GM12873 (cell line): ENCODE data around the gene ANKRD9.

ENCODE experiments used
- CTCF ChIP-seq: IDR thresholded peaks from 2 replicates; pipeline ENCODE4 v1.5.1; 2012; ENCODE audit warnings: low read depth, mild to moderate bottlenecking, moderate library complexity, low read length, control low read depth; ENCODE audit not compliant: insufficient read depth; ENCODE audit errors: missing control alignments

The ANKRD9 gene

DNA sequence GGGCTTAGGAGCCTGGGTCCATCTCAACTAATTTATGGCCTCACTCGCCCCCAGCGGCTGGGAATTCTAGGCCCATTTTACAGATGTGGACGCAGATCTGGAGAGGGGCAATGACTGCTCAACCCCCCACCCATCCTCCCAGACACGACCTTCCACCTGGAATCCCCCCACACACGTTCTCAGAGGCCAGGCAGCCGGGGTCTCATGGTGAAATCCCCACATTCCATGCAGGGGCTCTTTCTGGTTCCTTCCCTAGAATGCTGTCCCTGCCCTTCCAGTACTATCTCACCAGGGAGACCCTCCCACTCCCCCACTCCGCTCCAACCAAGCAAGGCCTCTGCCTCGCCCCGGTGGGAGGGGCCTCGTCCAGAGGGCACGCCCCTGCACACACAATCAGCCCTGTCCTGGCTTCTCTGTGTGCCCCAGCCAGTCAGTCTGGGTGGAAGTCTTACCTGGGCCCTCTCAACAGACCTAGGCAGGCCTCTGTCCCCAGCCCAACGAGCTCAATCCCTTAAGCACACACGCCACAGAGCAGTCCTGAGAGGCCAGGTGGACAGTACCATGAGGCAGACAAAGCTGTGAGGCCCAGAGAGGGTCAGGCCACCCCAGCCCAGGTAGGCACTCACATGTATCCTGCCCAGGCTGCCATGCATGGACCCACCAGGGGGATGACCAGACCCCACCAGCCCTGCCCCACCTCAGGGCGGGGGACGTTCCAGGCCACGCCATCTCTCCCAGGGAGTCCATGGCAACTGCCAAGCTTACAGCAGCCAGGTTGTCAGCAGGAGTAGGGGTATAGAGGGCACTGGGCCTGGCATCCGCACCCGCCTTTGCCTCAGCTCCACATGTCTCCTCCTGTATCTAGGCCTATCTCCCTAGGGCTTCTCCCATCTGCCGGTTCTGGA, 1.3 kb upstream of the ANKRD9 start:
- no peak for TF ChIP-seq CTCF

DNA sequence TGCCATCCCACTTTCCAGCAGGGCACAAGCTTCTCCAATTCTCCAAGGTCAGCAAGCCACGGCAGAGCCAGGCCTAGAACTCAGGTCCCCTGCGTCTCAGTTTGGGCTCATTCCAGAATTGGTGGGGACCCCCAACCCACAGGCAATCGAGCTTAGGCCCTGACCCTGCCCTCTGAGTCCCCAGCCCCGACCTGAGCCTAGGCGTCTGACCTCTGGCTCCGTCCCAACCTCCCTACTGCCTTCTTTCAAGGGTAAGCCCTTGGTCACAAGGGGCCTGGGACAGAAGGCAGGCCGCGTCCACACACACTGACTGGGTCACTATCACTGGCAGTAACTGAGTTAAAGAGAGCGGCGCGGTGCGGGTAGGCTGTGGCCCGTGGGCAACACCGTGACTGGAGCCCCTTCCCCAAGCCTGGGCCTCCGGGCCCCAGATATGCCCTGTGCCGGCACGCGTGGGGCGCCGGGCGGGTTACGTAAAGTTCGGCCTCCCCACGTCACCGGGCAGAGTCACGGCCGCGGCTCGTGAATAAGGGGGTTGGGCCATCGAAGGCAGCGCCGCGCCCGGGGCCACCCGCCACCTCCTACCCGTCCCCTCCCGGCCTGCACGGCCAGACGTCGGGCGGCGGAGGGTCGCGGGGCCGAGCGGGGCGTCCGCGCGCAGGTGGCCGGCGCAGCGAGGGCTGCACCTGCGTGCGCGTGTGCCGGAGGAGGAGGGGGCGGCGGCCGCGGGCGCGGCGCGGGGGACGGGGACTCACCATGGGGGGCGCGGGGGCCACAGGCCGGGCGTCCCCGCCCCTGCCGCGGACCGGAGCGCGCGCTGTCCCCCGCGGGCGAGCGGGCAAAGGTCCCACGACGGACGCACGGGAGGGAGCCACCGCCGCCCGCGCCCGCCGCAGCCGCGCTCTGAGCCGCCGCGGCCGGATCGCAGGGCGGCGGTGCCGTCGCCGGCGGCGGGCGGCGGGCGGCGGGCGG, 516 bp downstream of the ANKRD9 start:
- TF ChIP-seq CTCF = no peak

- no peak for TF ChIP-seq CTCF
Observed at GRCh38 chr14:102508410-102508773, 1.2 kb downstream of the ANKRD9 start.

GRCh38 chr14:102507857-102508312, 1.7 kb downstream of the ANKRD9 start:
- no peak for TF ChIP-seq CTCF

DNA sequence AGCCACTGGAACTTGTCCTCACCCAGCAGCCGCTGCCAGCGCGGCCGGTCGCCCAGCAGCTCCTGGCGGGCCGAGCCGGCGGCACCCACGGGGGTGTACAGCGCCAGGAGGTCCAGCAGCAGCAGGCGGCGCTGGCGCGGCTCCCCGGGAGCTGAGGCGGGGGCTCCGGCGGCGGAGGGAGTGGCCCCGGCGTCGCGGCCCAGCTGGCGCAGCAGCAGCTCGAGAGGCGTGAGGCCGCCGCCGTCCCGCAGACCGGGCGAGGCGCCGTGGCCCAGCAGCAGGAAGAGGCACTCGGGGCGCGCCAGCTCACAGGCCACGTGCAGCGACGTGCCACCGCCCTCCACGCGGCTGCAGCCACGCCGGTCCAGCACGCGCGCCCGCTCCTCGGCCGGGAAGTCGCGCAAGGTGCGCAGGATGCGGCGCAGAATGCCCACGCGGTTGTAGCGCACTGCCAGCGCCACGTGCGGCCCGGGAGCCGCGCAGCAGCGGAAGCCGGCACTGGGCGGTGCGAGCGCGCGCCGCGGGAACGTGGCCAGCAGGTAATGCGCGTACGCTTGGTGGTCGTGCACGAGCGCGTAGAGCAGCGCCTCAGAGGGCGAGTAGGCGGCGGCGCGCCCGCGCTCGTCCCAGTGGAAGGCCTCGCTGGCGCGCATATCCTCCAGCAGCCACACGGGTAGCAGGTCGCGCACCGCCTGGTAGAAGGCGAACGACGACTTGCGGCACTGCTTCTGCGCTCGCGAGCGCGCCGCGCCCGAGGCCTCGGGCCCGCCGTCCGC, 2.3 kb downstream of the ANKRD9 start:
- no peak for TF ChIP-seq CTCF

GRCh38 chr14:102506626-102506925, 3.0 kb downstream of the ANKRD9 start:
- TF ChIP-seq CTCF = no peak
